IPS-18a (cell line): ENCODE data around the gene NOXO1.
"Not testable (repeated sequence)": the region's sequence is repeated elsewhere in the genome, so short reads cannot be mapped to it uniquely, and the experiment has no call there.

Experiments used
- H3K27ac ChIP-seq: one replicate; pipeline ENCODE4 v1.5.1; 2013; ENCODE audit warnings: low read length
- H3K27me3 ChIP-seq: one replicate; pipeline ENCODE4 v1.6.1; 2013; ENCODE audit warnings: mild to moderate bottlenecking, low read length; ENCODE audit not compliant: control insufficient read depth, insufficient read depth
- H3K36me3 ChIP-seq: one replicate; pipeline ENCODE4 v1.6.1; 2013; ENCODE audit warnings: low read depth, low read length; ENCODE audit not compliant: control insufficient read depth
- H3K4me1 ChIP-seq: one replicate; pipeline ENCODE4 v1.6.1; 2013; ENCODE audit warnings: low read depth, low read length; ENCODE audit not compliant: control insufficient read depth
- H3K4me3 ChIP-seq: one replicate; pipeline ENCODE4 v1.5.1; 2013; ENCODE audit warnings: low read length
- H3K9ac ChIP-seq: one replicate; pipeline ENCODE4 v1.6.1; 2013; ENCODE audit warnings: mild to moderate bottlenecking, low read length, moderate library complexity
- H3K9me3 ChIP-seq: one replicate; pipeline ENCODE4 v1.6.1; 2013; ENCODE audit warnings: low read depth, low read length; ENCODE audit not compliant: control insufficient read depth

The NOXO1 gene

DNA sequence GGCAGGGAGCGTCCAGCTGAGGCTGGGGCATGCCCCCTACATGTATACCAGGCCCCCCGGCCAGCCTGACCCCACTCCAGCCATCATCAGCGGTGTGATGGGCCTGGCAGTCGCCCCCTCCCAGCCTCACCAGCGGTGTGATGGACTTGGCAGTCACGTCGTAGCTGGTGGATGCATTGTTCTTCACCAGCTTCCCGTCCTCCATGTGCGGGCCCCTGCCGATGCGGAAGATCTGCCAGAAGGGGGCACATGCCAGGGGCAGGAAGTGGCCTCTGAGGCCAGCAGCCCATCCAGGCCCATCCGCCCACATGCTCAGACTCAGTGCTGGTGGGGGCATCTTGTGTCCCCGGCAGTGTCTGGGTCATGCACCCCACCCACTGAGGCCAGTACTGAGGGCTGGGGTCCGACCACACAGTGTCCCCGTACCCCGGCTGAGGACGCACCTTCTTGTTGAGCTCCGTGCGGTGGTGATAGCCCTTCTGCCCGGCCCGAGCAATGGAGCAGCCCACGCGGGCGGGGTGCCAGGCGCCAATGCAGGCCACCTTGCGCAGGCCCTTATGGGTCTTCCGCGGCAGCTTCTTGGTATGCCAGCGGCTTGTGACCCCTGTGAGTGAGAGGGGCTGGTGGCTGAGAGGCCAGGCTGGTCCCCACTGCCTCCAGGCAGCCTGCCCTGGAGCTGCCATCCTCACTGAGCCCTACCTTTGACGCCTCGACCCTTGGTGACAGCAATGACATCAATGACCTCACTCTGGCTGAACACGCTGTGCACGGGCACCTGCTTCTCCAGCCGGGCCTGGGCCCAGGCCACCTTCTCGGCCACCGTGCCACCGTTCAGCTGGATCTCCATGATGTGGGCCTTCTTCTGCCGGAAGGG lies 34.5 kb downstream of the NOXO1 start:
- H3K4me1 ChIP-seq, result no peaks in the 10 kb centered on the region
- no peaks in the 10 kb centered on the region for H3K9me3 ChIP-seq
- H3K9ac ChIP-seq, result no peak overlapping the region
- H3K4me3 ChIP-seq, result no peak overlapping the region
- no peaks in the 10 kb centered on the region for H3K36me3 ChIP-seq
- H3K27me3 ChIP-seq, result no peaks in the 10 kb centered on the region
- no peak overlapping the region for H3K27ac ChIP-seq

- Histone ChIP-seq H3K9me3 (no peaks in the 10 kb centered on the region), H3K4me1 (no peaks in the 10 kb centered on the region), H3K27ac (no peak overlapping the region), H3K36me3 (peaks cover 2% of the 10 kb centered on the region), H3K27me3 (no peaks in the 10 kb centered on the region), H3K4me3 (no peak overlapping the region), H3K9ac (no peak overlapping the region)
Measured at GRCh38 chr16:1945559-1946391, 35.5 kb downstream of the NOXO1 start.

DNA sequence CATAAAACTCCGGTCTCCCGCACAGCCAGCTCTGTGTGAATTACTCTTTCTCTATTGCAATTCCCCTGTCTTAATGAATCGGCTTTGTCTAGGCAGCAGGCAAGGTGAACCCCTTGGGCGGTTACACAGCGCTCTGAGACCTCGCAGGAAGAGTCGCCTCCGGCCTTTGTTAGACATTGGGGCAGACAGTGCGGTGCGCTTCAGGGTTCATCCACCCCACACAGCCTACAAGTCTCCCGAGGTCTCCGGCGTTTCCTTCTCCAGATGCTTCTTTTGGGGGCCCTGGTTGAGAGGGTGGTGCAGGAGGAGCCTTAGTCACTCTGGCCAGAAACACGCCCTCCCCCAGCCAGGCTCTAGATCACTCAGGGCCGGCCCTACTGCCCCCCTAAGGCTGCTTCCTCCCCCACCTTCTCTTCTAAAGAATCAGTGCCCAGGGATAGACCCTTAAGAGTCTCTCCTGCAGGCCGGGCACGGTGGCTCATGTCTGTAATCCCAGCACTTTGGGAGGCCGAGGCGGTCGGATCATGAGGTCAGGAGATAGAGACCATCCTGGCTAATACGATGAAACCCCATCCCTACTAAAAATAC lies 36.6 kb downstream of the NOXO1 start:
- H3K4me1 ChIP-seq, result no peaks in the 10 kb centered on the region
- no peak overlapping the region for H3K27ac ChIP-seq
- H3K27me3 ChIP-seq, result no peaks in the 10 kb centered on the region
- no peaks in the 10 kb centered on the region for H3K9me3 ChIP-seq
- no peak overlapping the region for H3K9ac ChIP-seq
- H3K36me3 ChIP-seq, result peaks cover 3% of the 10 kb centered on the region
- no peak overlapping the region for H3K4me3 ChIP-seq

- H3K4me1 ChIP-seq, result no peaks in the 10 kb centered on the region
- H3K27ac ChIP-seq, result no peak within 1 kb of the TSS
Measured at GRCh38 chr16:1942810-1943726, 38.2 kb downstream of the NOXO1 start, which contains the start of gene MSRB1. Gene MSRB1 (minus strand): TSS chr16:1943199. CDS start chr16:1943156, 43 bp downstream.

GRCh38 chr16:1942047-1942809 lies 39.0 kb downstream of the NOXO1 start:
- Histone ChIP-seq H3K36me3 (peaks cover 12% of the 10 kb centered on the region), H3K9ac (peak overlapping the region; percentile 58), H3K4me3 (peak overlapping the region; percentile 85), H3K27me3 (no peaks in the 10 kb centered on the region), H3K4me1 (no peaks in the 10 kb centered on the region), H3K27ac (no peak overlapping the region), H3K9me3 (no peaks in the 10 kb centered on the region)

More at GRCh38 chr16:1942810-1943726, 38.2 kb downstream of the NOXO1 start, which contains the start of gene MSRB1:
- Histone ChIP-seq H3K9ac (peak within 1 kb of the TSS; percentile 58), H3K9me3 (no peaks in the 10 kb centered on the region), H3K4me3 (peak within 1 kb of the TSS; percentile 85), H3K27me3 (no peaks in the 10 kb centered on the region), H3K36me3 (peaks cover 12% of the 10 kb centered on the region)

GRCh38 chr16:1941162-1942046 lies 39.9 kb downstream of the NOXO1 start:
- H3K36me3 ChIP-seq, result peaks cover 12% of the 10 kb centered on the region
- H3K4me1 ChIP-seq, result no peaks in the 10 kb centered on the region
- no peak overlapping the region for H3K4me3 ChIP-seq
- H3K9ac ChIP-seq, result no peak overlapping the region
- no peak overlapping the region for H3K27ac ChIP-seq
- H3K9me3 ChIP-seq, result no peaks in the 10 kb centered on the region
- H3K27me3 ChIP-seq, result no peaks in the 10 kb centered on the region

DNA sequence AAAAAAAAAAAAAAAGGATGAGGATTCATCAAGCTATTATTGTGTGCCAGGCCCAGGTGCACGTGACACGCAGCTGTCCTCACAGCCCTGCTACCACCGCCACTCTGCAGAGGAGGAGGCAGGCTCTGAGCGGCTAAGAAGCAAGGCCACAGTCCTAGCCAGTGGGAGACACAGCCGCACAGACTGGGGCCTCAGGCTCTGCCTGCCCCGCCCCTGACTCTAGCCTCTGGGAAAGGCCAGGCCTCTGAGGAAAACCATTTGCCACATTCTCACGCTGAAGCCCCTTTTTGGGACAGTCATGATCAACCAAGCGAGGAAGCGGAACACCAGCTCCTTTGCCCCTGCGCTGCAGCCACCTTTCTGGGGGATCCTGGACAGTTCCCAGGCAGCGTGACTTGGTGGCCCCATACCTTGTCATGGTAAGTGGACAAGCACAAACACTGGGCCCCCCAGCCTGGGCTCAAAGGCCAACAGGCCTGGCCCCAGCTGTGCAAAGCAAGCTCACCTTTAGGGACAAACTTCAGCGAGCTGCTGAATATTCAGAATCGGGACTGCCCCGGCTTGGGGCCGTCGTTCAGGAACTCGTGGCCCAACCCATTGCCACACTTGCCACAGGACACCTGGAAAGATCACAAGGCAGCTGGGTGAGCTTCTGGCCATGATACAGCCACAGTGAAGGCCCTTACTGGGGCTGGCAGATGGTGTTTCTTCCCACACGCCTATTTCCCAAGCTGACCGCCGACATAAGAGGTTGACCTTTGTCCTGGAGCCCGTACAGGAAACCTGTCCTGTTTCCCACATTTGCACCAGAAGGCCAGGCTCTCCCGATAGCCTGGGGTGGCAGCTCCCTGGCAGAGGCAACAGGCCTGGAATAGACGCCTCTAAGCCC lies 40.8 kb downstream of the NOXO1 start:
- Histone ChIP-seq H3K36me3 (peaks cover 12% of the 10 kb centered on the region), H3K4me1 (no peaks in the 10 kb centered on the region), H3K9ac (no peak overlapping the region), H3K27ac (no peak overlapping the region), H3K27me3 (no peaks in the 10 kb centered on the region), H3K4me3 (no peak overlapping the region), H3K9me3 (no peaks in the 10 kb centered on the region)

- not testable (repeated sequence) for H3K27me3 ChIP-seq, H3K4me3 ChIP-seq, H3K9ac ChIP-seq, H3K9me3 ChIP-seq, H3K27ac ChIP-seq, H3K4me1 ChIP-seq
- peaks cover 12% of the 10 kb centered on the region for H3K36me3 ChIP-seq
Measured at GRCh38 chr16:1939833-1940232, 41.4 kb downstream of the NOXO1 start.

GRCh38 chr16:1938910-1939309 lies 42.4 kb downstream of the NOXO1 start:
- Histone ChIP-seq H3K36me3 (peaks cover 12% of the 10 kb centered on the region), H3K9ac (no peak overlapping the region), H3K27ac (no peak overlapping the region), H3K4me3 (no peak overlapping the region), H3K9me3 (no peaks in the 10 kb centered on the region), H3K4me1 (no peaks in the 10 kb centered on the region), H3K27me3 (no peaks in the 10 kb centered on the region)
